Stimulated activated CD4-positive, alpha-beta T cell treated with anti-CD3 and anti-CD28 coated beads, Interleukin-4, amount 100 ng/mL, for 24 hours (primary cell): ENCODE data around the gene GRAPL.
"Not testable (repeated sequence)": the region's sequence is repeated elsewhere in the genome, so short reads cannot be mapped to it uniquely, and the experiment has no call there.

ENCODE experiments used
- DNase-seq: peaks from one replicate; pipeline ENCODE4 v3.0.0-alpha.2; 2020

The GRAPL gene

GRCh38 chr17:19137959-19138358, 10.6 kb downstream of the GRAPL start:
- DNase-seq, result not testable (repeated sequence)

GRCh38 chr17:19141366-19142155, 14.2 kb downstream of the GRAPL start:
- not testable (repeated sequence) for DNase-seq

DNA sequence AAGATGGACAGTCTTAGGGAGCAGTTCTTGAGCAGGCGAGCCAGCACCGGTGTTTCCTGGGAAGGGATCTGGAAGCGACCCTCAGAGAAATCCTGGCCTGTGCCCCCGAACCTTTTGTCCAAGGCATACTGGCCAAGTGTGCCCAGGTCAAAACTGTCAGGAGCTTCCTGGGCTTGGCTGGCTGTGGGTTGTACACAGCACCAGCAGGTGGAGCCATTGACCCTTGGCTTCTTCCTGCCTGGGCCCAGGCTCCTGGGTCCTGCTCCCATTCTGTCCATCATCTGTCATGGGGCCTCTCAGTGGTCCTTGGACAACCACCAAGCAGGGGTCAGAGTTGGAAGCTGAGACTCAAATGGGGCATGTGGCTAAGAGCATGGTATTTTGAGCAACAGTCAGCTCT, 15.0 kb downstream of the GRAPL start:
- DNase-seq, result peak; percentile 10

DNA sequence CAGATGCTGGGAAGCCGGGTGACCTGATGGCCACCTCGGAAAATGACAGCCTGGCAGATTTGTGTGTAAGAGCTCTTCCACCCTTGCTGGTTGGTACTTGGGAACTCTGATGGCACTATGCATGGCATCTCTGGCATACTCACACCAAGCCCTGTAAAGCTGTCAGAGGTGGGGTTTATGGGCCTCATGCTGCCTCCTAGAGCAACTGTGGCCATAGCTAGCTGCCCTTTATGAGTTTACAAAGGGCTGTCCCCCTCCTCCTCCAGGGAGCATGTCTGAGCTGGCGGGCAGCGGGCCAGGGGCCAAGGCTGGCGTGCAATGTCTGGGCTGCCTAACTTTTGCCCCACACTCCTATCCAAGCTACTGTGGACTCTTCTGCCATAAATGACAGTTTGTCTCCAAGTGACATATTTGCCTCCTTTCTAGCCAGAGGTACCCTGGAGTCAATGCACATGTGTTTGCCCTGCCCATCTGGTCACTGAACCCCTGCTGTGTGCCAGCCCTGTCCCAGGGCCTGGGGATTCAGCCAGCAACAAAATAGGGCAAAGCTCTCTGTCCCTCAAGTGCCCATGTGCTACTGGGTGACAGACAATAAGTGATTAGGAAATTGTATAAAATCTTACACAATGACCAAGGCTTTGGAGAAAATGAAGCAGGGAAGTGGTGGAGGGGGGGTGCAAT, 15.8 kb downstream of the GRAPL start:
- DNase-seq, result not testable (repeated sequence)

GRCh38 chr17:19144373-19144772, 17.0 kb downstream of the GRAPL start:
- not testable (repeated sequence) for DNase-seq

DNA sequence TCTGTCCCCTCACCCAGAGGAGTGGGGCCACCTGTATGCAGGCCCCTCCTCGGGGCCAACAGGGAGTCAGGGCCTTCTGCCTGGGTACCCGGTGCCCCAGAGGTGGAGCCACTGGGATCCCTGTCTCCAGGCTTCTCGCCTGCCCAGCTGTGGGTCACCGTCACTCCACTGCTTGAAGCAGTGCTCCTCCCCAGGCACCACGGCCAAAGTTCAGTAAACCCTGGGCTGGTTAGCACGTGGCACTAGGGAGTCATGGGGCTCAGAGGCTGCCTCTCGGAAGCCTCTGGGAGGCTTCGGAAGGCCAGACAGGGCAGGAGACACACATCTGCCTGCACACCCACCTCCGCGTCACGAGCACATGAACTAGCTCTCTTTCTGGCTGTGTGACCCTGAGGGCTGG, 18.1 kb downstream of the GRAPL start:
- DNase-seq, result not testable (repeated sequence)

DNA sequence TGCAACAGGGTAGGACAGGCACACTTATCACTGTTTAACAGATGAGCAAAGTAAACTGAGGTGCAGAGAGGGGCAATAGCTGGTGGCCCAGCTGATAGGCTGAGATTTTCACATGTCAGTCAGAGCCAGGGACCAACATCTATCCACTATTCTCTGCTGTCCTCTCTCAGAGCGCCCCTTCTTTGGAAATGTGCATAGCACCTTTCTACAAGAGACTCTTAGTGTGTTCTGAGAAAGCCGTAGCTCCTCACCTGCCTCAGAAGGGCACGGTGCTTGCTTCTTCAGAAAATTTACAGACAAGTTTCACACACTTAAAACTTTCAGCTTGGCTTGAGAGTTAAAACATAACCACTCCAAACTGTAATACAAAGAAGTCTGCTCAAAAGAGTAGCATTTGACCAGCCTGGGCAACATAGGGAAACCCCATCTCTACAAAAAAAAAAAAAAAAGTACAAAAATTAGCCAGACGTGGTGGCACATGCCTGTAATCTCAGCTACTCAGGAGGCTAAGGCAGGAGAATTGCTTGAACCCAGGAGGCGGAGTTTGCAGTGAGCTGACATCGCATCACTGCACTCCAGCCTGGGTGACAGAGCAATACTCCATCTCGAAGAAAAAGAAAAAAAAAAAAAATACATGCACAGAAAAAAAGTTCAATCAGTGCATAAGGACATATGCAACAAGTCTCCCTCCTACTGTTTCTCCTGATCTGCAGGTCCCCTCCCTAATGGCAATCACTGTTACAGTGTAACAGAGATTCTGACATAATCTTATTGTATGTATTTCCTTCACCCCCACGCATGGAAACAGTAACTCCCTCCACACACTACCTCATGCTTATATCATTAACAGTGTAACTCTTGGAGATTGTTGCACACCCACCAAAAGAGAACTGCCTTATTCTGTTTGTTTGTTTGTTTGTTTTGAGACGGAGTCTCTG, 23.6 kb downstream of the GRAPL start:
- DNase-seq, result not testable (repeated sequence)

- not testable (repeated sequence) for DNase-seq
Observed at GRCh38 chr17:19157628-19158027, 30.2 kb downstream of the GRAPL start.

GRCh38 chr17:19158478-19158877, 31.1 kb downstream of the GRAPL start:
- DNase-seq, result not testable (repeated sequence)

GRCh38 chr17:19158938-19159337, 31.5 kb downstream of the GRAPL start:
- DNase-seq, result not testable (repeated sequence)

GRCh38 chr17:19161308-19162107, 34.1 kb downstream of the GRAPL start:
- DNase-seq, result not testable (repeated sequence)

GRCh38 chr17:19162384-19163216, 35.2 kb downstream of the GRAPL start:
- DNase-seq, result not testable (repeated sequence)

DNA sequence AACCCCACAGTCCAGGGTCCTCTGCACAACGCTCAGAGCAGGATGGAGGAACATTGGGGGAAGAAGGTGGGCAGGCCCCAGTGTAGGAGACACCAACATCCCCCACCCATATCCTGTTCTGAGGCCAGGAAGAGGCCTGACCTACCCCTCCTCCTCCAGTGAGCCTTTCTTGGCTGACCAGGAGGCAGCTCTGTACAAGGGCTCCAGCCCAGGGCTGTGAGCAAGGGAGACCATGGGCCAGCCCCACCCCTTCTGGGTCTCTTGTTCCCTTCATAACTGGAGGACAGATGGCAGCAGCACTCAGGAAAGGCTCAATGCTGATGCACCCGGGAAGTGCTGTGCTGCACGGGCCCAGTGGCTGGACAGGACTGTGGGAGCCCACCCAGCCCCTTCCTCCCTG, 47.0 kb downstream of the GRAPL start:
- not testable (repeated sequence) for DNase-seq

GRCh38 chr17:19175410-19175809, 48.0 kb downstream of the GRAPL start:
- DNase-seq, result not testable (repeated sequence)

DNA sequence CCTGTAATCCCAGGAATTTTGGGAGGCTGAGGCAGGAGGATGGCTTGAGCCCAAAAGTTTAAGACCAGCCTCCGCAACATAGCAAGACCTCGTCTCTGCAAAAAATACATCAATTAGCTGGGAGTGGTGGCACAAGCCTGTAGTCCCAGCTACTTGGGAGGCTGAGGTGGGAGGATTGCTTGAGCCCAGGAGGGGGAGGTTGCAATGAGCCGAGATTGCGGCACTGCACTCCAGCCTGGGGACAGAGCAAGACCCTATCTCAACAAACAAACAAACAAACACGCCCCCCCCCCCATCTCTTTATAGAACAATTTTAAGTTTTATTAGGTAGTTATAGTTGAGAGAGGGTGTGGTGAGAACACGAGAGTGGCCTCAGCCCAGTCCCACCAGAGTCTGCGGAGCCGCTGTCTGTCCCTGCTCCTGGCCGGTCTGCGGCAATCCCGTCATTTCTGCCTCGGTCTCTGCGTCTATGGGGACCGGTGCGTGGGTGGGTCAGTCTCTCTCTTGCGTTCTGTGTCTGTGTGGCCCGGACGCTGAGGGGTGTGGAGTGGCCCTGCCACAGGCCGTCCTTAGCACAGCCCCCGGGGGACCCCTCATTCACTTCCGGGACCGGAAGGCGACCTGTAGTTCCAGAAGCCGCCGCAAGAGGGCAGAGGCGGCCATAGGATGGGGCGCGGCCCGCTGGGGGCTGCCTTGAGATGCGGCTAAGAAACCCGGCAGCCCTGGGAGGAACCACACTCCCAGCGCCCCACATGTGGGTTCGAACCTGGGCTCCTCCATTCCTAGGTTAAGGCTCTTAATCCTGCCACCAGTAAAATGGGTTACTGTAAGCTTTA, 53.9 kb downstream of the GRAPL start:
- DNase-seq, result not testable (repeated sequence)

GRCh38 chr17:19187883-19188869, 60.8 kb downstream of the GRAPL start:
- DNase-seq, result not testable (repeated sequence)

DNA sequence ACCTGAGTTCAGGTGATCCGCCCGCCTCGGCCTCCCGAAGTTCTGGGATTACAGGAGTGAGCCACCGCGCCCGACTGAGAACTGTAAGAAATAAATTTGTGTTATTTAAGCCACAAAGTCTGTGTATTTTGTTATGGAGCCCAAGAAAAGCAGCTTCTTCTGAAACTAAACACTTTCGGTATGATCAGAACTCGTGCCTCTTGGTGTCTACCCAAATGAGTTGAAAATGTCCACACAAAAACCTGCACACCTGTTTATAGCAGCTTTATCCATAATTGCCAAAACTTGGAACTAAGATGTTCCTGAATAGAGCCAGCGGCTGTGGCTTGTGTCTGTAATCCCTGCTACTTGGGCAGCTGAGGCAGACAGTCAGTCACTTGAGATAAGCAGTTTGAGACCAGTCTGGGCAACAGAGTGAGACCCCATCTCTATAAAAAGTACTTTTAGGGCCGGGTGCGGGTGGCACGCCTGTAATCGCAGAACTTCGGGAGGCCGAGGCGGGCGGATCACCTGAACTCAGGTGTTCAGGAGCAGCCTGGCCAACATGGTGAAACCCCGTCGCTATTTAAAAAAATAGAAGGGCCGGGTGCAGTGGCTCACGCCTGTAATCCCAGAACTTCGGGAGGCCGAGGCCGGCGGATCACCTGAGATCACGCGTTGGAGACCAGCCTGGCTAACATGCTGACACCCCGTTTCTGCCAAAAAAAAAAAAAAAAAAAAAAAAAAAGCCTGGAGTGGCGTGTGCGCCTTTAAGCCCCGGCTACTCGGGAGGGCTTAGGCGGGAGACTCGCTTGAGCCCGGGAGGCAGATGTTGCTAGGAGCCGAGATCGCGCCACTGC, 61.7 kb downstream of the GRAPL start:
- not testable (repeated sequence) for DNase-seq
